NCI-H510A treated with DMSO at 0.1 percent for 48 hours (cell line): ENCODE measurements around the gene ASB4.
"Not testable (repeated sequence)": the region's sequence is repeated elsewhere in the genome, so short reads cannot be mapped to it uniquely, and the experiment has no call there.

Source experiments
- DNase-seq: peaks from one replicate; lab custom pipeline; 2025; lab: John Stamatoyannopoulos, UW

ASB4 gene

GRCh38 chr7:95527033-95527775 lies 41.5 kb downstream of the ASB4 start:
- peak; percentile 57 for DNase-seq

GRCh38 chr7:95527776-95528250 lies 42.1 kb downstream of the ASB4 start:
- DNase-seq: no peak

- DNase-seq: peak; percentile 6
Observed at GRCh38 chr7:95529701-95530100, 44.0 kb downstream of the ASB4 start.

GRCh38 chr7:95530881-95531280 lies 45.1 kb downstream of the ASB4 start:
- no peak for DNase-seq

GRCh38 chr7:95531605-95532219 lies 46.0 kb downstream of the ASB4 start:
- DNase-seq: no peak

GRCh38 chr7:95534796-95535195 lies 49.1 kb downstream of the ASB4 start:
- peak; percentile 56 for DNase-seq

- DNase-seq: no peak
Observed at GRCh38 chr7:95535662-95536061, 49.9 kb downstream of the ASB4 start.

GRCh38 chr7:95536656-95537311 lies 51.0 kb downstream of the ASB4 start:
- no peak for DNase-seq

- DNase-seq: no peak
Observed at GRCh38 chr7:95537468-95537867, 51.7 kb downstream of the ASB4 start.

- DNase-seq: no peak
Observed at GRCh38 chr7:95539426-95539825, 53.7 kb downstream of the ASB4 start.

GRCh38 chr7:95540366-95540765 lies 54.6 kb downstream of the ASB4 start:
- no peak for DNase-seq

GRCh38 chr7:95543312-95543711 lies 57.6 kb downstream of the ASB4 start:
- no peak for DNase-seq

GRCh38 chr7:95544171-95544570 lies 58.4 kb downstream of the ASB4 start:
- no peak for DNase-seq

- no peak for DNase-seq
Observed at GRCh38 chr7:95545007-95545615, 59.4 kb downstream of the ASB4 start.

- no peak for DNase-seq
Observed at GRCh38 chr7:95545673-95546072, 59.9 kb downstream of the ASB4 start.

- no peak for DNase-seq
Observed at GRCh38 chr7:95546647-95547046, 60.9 kb downstream of the ASB4 start.

- DNase-seq: no peak
Observed at GRCh38 chr7:95547361-95548348, 61.9 kb downstream of the ASB4 start.

GRCh38 chr7:95549818-95550529 lies 64.2 kb downstream of the ASB4 start:
- peak; percentile 46 for DNase-seq

GRCh38 chr7:95550546-95550945 lies 64.8 kb downstream of the ASB4 start:
- no peak for DNase-seq

GRCh38 chr7:95552010-95552926 lies 66.5 kb downstream of the ASB4 start:
- not testable (repeated sequence) for DNase-seq
